Measurements from ENCODE around the gene PLCD3. TPM values are rescaled to one million over a fixed set of nuclear protein-coding genes. Genes with fewer than 3 reads are reported as not detected.

Gene PLCD3
- total and polyA plus RNA-seq, 2 of the 13 experiments (the other 11 are each of a cell fraction or from before 2014, with no cell fraction given), result 11.3 to 39.1 TPM

GRCh38 chr17:45148183-45149036 is 16.1 kb upstream of the PLCD3 start, which contains the start of gene HEXIM1 (continued):
- TF ChIP-seq ZFP82 (CRISPR knock-in tag; IDR thresholded peaks at IDR 0.05; ENCODE audit: borderline replicate concordance) (peak; percentile 87), FOXK1 (CRISPR knock-in tag; IDR thresholded peaks at IDR 0.05; ENCODE audit: borderline replicate concordance, low read depth) (no peak; the same call in 1 of the 2 replicates), ZNF329 (CRISPR knock-in tag; IDR thresholded peaks at IDR 0.05; ENCODE audit: low read depth) (no peak), ZNF138 (CRISPR knock-in tag; IDR thresholded peaks at IDR 0.05; ENCODE audit: low read depth) (peak; percentile 97), ZMAT3 (CRISPR knock-in tag; conservative IDR thresholded peaks at IDR 0.05) (peak; percentile 62), ATF7-NPFF (CRISPR knock-in tag; IDR thresholded peaks at IDR 0.05; ENCODE audit: low read depth) (peak; percentile 97), ZNF441 (CRISPR knock-in tag; IDR thresholded peaks at IDR 0.05; ENCODE audit: borderline replicate concordance) (peak; percentile 77; the same call in 1 of the 2 replicates), HNRNPLL (IDR thresholded peaks at IDR 0.05; ENCODE audit: low read depth, low read length, poor library complexity, severe bottlenecking) (peak; percentile 89), MTF2 (CRISPR knock-in tag; IDR thresholded peaks at IDR 0.05; ENCODE audit: borderline replicate concordance) (no peak), ZNF260 (CRISPR knock-in tag; IDR thresholded peaks at IDR 0.05; ENCODE audit: borderline replicate concordance, low read depth) (0 out of 2 replicates have a peak, but pooled peaks have one; percentile 26), MATR3 (CRISPR knock-in tag; IDR thresholded peaks at IDR 0.05) (no peak), PHF20 (CRISPR knock-in tag; IDR thresholded peaks at IDR 0.05) (peak; percentile 72), HOXA9 (CRISPR knock-in tag; IDR thresholded peaks at IDR 0.05; ENCODE audit: borderline replicate concordance) (peak; percentile 88; the same call in 1 of the 2 replicates), TSC22D2 (CRISPR knock-in tag; IDR thresholded peaks at IDR 0.05; ENCODE audit: borderline replicate concordance) (peak; percentile 68), BCL6 (CRISPR knock-in tag; IDR thresholded peaks at IDR 0.05) (peak; percentile 32; the same call in 1 of the 2 replicates)
- TF ChIP-seq, protein P1, sequence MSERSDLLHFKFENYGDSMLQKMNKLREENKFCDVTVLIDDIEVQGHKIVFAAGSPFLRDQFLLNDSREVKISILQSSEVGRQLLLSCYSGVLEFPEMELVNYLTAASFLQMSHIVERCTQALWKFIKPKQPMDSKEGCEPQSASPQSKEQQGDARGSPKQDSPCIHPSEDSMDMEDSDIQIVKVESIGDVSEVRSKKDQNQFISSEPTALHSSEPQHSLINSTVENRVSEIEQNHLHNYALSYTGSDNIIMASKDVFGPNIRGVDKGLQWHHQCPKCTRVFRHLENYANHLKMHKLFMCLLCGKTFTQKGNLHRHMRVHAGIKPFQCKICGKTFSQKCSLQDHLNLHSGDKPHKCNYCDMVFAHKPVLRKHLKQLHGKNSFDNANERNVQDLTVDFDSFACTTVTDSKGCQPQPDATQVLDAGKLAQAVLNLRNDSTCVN (CRISPR knock-in tag; IDR thresholded peaks at IDR 0.05; ENCODE audit: borderline replicate concordance), result peak; percentile 73; the same call in 1 of the 2 replicates
- TF ChIP-seq, protein P2, sequence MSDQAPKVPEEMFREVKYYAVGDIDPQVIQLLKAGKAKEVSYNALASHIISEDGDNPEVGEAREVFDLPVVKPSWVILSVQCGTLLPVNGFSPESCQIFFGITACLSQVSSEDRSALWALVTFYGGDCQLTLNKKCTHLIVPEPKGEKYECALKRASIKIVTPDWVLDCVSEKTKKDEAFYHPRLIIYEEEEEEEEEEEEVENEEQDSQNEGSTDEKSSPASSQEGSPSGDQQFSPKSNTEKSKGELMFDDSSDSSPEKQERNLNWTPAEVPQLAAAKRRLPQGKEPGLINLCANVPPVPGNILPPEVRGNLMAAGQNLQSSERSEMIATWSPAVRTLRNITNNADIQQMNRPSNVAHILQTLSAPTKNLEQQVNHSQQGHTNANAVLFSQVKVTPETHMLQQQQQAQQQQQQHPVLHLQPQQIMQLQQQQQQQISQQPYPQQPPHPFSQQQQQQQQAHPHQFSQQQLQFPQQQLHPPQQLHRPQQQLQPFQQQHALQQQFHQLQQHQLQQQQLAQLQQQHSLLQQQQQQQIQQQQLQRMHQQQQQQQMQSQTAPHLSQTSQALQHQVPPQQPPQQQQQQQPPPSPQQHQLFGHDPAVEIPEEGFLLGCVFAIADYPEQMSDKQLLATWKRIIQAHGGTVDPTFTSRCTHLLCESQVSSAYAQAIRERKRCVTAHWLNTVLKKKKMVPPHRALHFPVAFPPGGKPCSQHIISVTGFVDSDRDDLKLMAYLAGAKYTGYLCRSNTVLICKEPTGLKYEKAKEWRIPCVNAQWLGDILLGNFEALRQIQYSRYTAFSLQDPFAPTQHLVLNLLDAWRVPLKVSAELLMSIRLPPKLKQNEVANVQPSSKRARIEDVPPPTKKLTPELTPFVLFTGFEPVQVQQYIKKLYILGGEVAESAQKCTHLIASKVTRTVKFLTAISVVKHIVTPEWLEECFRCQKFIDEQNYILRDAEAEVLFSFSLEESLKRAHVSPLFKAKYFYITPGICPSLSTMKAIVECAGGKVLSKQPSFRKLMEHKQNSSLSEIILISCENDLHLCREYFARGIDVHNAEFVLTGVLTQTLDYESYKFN (CRISPR knock-in tag; conservative IDR thresholded peaks at IDR 0.05), result peak; percentile 67
- TF ChIP-seq, protein P3, sequence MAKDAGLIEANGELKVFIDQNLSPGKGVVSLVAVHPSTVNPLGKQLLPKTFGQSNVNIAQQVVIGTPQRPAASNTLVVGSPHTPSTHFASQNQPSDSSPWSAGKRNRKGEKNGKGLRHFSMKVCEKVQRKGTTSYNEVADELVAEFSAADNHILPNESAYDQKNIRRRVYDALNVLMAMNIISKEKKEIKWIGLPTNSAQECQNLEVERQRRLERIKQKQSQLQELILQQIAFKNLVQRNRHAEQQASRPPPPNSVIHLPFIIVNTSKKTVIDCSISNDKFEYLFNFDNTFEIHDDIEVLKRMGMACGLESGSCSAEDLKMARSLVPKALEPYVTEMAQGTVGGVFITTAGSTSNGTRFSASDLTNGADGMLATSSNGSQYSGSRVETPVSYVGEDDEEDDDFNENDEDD (CRISPR knock-in tag; IDR thresholded peaks at IDR 0.05; ENCODE audit: borderline replicate concordance), result peak; percentile 86
